Fibroblast of gingiva (primary cell): ENCODE data around the gene CTNNBIP1.
"Not testable (repeated sequence)": the region's sequence is repeated elsewhere in the genome, so short reads cannot be mapped to it uniquely, and the experiment has no call there.

Experiments used
- DNase-seq: peaks from one replicate; pipeline ENCODE4 v3.0.0-alpha.2; 2011; ENCODE audit warnings: low read depth

CTNNBIP1 gene

DNA sequence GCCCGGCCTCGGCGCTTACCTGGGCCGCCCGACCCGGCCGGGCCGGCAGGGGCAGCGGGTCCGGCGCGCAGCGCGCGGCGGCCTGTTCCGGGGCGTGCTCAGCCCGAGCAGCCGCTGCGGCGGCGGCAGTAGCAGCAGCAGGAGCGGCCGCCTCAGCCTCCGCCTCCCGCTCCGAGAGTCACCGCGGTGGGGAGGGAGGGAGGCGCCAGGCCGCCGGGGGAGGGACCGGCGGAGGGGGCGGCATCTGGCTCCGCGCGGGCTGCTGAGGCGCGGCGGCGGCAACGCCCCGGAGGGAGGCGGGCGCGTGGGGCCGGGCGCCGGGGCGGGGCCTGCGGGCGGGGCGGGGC, at the start of gene CTNNBIP1:
Gene CTNNBIP1, minus strand, starts transcription at position 194 of the 347 bp plus-strand sequence. CDS start 38,205 bp downstream, outside the sequence.
- no peak for DNase-seq

DNA sequence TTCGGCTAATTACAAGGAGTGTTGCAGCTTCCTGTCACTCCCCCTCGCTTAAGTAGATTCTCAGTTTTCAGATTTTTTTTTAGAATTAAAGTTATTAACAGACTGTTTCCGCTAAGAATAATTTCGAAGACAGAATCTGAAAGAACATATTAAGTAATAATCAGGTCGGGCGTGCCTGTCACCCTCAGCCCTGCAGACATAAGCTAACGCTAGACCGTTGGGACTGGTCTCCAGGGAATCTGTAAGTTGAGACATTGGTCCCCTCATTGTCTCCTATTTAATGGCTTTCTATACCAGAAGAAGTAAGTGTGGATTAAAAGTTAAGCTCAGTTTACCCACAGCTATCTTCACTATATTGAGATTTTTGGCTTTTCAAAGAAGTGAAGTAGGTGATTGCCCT, 47.7 kb upstream of the CTNNBIP1 start:
- no peak for DNase-seq

- no peak for DNase-seq
Observed at GRCh38 chr1:9946315-9946714, 36.2 kb upstream of the CTNNBIP1 start.

- DNase-seq = peak; percentile 95
Observed at GRCh38 chr1:9942939-9943788, 33.1 kb upstream of the CTNNBIP1 start, which contains the start of the genes LZIC and NMNAT1. Gene LZIC (minus strand): TSS chr1:9943391. CDS start chr1:9936619, 6,772 bp downstream. Gene NMNAT1 (plus strand): TSS chr1:9943475. CDS start chr1:9972074, 28,599 bp downstream.

- DNase-seq = peak; percentile 57
Observed at GRCh38 chr1:9942399-9942938, 32.4 kb upstream of the CTNNBIP1 start.

DNA sequence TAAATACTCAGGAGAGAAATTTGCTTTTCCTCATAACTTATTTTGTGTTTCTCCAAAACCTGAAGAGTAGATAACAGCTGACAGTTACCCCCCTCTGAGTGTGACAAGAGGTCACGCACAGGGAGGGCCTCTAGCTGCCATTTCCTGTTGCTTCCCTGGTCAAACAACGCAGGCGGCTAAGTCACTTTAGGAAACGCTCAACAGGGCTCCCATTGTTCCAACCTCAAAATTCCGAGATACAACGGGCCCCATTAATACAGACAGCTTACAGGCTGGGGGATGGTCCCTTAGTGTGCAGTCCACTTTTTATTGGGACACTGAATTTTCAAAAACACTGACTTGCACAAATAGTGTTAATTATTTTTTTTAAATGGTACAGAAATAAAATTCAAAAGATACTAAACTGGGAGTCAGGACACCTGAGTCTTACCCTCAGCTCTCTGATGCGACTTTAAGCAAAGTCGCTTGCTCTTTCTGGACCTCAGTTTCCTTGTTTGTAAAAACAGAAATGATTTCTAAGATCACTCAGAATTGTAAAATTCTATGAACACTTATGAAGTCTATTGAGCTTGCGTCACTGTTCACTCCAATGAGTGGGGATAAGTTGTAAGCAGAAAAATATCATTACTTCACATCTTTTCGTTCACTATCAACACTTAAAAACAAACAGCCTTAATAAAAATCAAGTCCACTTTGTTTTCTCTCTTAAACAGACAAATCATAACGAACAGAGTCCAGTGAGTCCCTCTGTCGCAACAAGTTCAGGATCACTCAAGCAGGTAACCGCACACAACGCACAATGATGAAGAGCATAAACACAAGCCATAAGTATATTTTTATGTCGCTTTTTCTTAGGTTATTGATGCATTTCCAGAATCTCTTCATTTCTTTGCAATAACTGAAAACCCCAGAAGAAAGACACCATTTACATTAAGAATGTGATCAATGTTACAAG, 19.6 kb upstream of the CTNNBIP1 start:
- DNase-seq = no peak

- no peak for DNase-seq
Observed at GRCh38 chr1:9927259-9927658, 17.2 kb upstream of the CTNNBIP1 start.

DNA sequence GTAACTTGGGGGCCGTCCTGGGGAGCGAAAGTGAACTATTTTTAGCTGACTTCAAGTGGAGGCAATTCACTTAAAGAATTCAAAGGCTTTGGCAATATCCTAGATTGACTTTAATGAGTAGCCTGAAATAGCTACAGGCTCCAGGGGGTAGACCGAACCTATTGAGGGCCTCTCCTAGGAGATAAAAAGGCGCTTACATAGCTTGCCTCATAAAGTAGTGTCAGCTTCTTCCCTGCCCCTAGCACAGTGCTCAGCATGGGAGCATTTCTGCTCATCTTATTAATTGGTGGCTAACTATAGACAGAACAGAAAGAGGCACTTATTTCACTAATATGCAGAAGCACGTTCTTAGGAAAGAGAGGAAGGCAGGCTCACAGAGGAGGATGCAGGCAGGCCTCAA, 12.3 kb upstream of the CTNNBIP1 start:
- no peak for DNase-seq

- no peak for DNase-seq
Observed at GRCh38 chr1:9920606-9921005, 10.5 kb upstream of the CTNNBIP1 start.

DNA sequence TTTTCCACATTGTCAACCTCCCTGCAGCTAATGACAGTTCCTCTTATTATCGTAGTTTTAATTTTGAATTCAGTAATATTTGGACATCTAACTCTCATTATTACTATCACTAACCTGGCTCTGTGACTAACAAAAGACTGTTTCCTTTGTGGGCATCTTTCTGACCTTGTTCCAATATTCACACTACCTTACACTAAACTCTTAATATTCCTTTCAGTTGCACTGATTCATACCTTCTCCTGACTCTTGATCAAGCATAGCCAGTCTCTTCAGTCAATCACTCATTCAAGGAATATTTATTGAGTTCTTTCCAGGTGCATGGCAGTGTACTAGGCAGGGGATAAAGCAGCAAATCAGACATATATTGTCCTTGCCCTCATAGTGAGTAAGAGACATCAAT, 7.8 kb upstream of the CTNNBIP1 start:
- DNase-seq = no peak

DNA sequence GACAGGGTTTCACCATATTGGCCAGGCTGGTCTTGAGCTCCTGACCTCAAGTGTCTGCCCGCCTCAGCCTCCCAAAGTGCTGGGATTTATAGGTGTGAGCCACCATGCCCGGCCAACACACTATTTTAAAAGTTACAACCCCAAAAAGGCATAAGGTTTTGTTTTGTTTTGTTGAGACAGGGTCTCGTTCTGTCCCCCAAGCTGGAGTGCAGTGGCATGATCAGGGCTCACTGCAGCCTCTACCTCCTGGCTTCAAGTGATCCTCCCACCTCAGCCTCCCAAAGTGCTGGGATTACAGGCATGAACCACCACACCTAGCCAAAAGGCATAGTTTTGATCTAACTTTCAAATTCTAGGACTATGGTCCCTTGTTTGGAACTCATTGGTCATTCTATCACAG, 7.4 kb upstream of the CTNNBIP1 start:
- not testable (repeated sequence) for DNase-seq

DNA sequence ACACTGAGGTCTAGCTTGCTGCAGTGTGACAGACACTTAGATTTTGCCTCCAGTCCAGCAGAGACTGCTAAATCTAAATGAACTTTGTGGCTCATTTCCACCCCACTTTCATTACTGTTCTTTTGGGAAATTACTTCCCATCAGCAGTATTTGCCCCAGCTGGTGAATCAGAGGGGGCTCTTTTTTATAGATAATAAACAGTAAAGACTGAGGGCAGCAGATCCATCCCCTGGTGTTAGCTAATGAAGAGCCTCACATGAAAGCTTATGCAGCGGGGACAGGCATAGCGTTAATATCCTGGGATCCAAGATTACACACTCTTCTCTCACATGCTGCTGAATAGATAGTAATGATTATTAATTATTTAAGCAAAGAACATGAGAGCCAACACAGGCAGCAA, 6.4 kb upstream of the CTNNBIP1 start:
- DNase-seq = no peak

DNA sequence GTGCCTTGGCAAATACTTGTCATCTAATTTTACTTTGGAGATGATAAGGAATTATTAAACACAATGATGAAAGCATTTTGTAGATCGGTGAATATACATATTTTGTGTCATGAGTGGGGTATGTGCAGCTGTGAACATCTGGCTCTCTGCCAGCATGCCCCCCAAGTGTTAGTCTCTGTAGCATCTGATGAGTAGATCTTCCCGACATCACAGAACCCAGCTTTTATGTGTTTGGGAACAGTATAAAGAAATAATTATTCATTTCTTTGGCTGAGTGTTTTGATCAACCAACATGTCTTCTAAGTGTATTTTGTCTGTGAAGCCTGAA, 4.5 kb upstream of the CTNNBIP1 start:
- no peak for DNase-seq

DNA sequence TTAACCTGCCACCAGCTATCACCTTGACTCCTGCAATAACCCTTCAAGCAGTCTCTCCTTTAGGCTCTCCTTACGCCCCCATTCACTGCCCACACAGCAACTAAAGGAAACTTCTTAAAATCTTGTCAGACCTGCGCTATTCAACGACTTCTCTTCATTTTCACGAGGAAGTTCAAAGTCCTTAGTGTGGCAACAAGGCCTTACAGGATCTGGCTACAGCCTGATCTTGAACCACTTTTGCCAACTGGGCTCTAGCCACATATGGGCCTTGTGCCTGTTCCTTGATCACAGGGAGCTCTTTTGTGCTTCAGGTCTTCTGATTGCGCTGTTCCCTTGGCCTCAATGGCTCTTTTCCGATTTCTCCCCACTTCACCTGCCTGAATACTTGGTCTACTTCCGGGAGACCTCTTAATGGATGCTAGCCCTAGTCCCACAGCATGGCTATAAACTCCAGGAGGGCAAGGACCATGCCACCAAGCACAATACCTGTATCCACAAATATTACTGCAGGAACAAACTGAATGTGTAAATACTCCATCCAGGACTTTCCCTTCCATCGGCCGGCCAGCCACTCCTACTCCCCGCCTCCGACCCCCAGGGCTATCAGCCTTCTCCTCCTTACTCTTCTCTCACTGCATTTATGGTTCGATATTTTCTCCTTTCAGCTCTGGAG, 2.3 kb upstream of the CTNNBIP1 start:
- DNase-seq = no peak

DNA sequence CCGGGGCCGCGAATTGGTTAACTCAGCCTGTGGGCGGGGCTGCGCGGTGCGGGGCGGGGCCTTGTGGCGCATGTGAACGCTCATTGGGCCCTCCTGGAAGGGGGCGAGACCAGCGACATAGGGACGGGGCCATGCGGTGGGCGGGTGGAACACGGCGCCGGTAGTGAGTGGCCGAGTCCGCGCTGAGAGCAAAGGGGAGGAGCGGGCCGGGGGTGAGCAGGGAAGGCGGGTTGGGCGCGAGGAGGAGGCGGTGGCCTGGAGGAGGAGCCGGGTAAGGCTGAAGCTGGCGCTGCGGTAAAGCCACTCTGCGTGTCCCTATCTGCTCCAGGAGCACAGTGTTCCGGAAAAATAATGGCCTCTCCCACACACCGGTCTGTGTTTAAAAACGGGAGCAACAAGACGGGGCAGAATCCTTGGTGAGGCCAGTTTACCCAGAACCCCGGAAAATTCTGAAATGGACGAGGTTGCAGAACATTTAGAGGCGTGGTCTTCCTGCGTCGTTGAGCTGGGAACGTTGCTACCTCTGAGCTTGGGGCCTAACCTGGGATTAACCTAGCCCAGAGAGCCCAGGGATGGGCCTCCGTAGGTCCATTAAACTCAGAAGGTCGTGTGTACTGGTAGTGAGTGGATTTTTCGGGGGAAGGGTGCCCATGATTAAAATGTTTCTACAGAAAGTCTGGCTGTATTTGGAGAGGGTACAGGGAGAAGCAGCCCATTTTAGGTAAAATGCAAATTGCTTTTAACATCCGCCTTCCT, 532 bp upstream of the CTNNBIP1 start:
- DNase-seq = peak; percentile 99

GRCh38 chr1:9909234-9910046, 629 bp downstream of the CTNNBIP1 start:
- no peak for DNase-seq

DNA sequence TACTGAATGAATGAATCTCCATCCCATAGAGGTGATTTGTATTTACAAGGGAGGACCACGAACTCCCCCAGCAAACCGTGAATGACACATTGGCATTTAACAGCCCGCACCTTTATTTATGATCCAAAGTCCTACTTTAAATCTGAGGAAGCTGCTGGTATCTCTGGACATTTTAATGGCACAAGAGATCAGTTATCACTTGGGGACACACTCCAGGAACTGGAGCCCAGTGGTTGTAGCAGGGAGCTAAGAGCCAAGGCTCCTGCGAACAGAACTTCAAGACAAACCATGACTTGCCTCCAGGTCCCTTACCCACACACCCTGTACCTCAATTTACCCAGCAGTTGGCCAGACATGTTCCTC, 1.2 kb downstream of the CTNNBIP1 start:
- no peak for DNase-seq

DNA sequence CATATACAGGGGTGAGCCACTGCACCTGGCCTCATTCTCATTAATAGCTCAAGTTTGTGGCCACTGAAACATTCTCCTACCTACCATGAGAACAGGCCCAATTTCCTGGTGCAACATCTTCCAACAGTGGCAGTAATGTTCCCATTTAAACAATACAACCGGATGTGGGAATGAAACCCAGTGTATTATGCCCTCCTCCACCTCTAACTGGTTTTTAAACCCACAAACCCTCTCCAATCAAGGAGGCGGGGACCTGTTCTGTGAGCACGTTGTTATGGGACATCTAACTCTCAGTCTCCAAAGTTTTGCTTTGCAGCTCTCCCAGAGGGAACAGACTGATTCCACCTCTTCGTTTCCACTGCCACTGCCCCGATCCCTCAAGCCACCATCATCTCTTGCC, 2.6 kb downstream of the CTNNBIP1 start:
- DNase-seq = no peak

- DNase-seq = no peak
Observed at GRCh38 chr1:9906466-9906865, 3.6 kb downstream of the CTNNBIP1 start.

DNA sequence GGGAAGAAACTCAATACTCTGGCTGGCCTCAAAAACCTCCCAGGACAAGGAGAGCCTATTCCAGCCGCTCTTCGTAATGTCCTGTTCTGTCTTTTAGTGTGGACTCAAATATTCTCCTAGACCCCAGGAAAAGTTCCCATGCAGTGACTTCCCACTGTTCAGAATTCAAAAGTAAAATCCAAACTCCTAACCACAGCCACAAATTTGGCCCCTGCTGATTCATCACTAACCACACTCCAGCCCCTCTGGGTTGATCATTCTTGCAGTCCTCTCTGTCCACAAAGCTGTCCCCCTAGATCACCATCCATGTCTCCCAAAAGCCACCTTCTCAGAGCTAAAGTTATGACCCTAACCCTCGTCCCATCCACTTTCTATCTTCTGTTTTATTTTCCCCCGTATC, 5.1 kb downstream of the CTNNBIP1 start:
- no peak for DNase-seq

DNA sequence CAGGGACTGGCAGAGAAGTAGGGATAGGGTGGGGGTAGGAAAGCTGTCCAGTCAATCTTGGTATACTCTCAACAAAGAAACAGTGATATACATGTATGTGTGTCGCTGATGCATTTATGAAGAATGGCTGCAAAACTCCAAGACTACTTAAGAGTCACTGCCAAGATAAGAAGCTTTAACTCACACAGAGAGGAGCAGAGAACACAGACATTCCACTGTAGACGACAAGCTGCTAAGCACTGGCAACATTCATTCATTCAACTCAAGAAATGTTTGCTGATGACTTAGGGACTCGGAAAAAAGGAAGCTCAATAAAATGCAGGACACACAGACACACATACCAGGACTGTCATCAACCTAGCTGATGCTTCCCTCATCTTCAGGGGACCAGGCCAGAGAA, 5.5 kb downstream of the CTNNBIP1 start:
- DNase-seq = no peak
